HCT116 (cell line): ENCODE data around the gene GMNN. TPM values are rescaled to one million over a fixed set of nuclear protein-coding genes. Genes with fewer than 3 reads are reported as not detected.

Experiments used
- ATAC-seq: fragments of 200-7000 bp; cut with Tn5 transposase; 2 replicates; pipeline ENCODE4 v1.9.1; 2020; ENCODE audit warnings: mild to moderate bottlenecking, moderate library complexity
- BruUV-seq: library from RNA; stranded (reverse); fragments of 400-500 nt; replicated peaks from 2 replicates; lab custom pipeline; 2021; lab: Mats Ljungman, UMichigan
- CTCF ChIA-PET: fragments of 300-600 bp; sonication (Branson Sonifier 250); formaldehyde crosslinking; loops from one replicate; lab custom pipeline; 2021; ENCODE audit warnings: antibody characterized with exemption; lab: Charles Lee
- POLR2A ChIA-PET: fragments of 300-600, 350-600 bp; sonication (Branson Sonifier 250); formaldehyde crosslinking; loops from one replicate; lab custom pipeline; 2021; ENCODE audit warnings: antibody characterized with exemption; lab: Charles Lee
- RAD21 ChIA-PET, 2 experiments: fragments of 300-600 bp; sonication (Branson Sonifier 250); formaldehyde crosslinking; loops; one replicate each; lab custom pipeline; 2023; ENCODE audit warnings: low total read pairs in 2 of 2; ENCODE audit not compliant: uncharacterized antibody in 2 of 2, unreplicated experiment in 2 of 2, low non-redundant PET in 1 of 2; lab: Charles Lee
- DNase-seq: peaks from one replicate; pipeline ENCODE4 v3.0.0-alpha.2; 2010; ENCODE audit warnings: low read depth, low spot score
- H2AFZ ChIP-seq: fragments of 200-600 bp; shearing (Covaris generic), sonication (generic); 2 replicates; pipeline ENCODE4 v1.6.1; 2017; ENCODE audit warnings: low read depth, mixed run types, mixed read lengths, antibody characterized with exemption, low read length; ENCODE audit not compliant: poor library complexity, severe bottlenecking
- H3K27ac ChIP-seq: 2 replicates; pipeline ENCODE4 v1.5.1; 2012; ENCODE audit warnings: low read depth, low read length
- H3K27me3 ChIP-seq: fragments of 200-600 bp; sonication (generic); 2 replicates; pipeline ENCODE4 v1.6.1; 2016; ENCODE audit warnings: mixed run types, low read length, mixed read lengths; ENCODE audit not compliant: insufficient read depth
- H3K36me3 ChIP-seq, 2 experiments: fragments of 200-500 bp in 1 of 2; fragments of 200-600 bp in 1 of 2; sonication (Bioruptor generic) in 1 of 2; sonication (generic) in 1 of 2; 2 replicates each; pipeline versions ENCODE4 v1.5.1 to v1.6.1; 2014 to 2016; ENCODE audit warnings: low read length in 2 of 2, inconsistent platforms in 1 of 2, mixed read lengths in 1 of 2, mixed run types in 1 of 2; ENCODE audit not compliant: insufficient read depth in 2 of 2, control insufficient read depth in 1 of 2
- H3K4me1 ChIP-seq, 2 experiments: fragments of 200-600 bp in 1 of 2; sonication (generic) in 1 of 2; 2 replicates each; pipeline versions ENCODE4 v1.5.1 to v1.6.1; 2012 to 2017; ENCODE audit warnings: low read length in 2 of 2, inconsistent platforms in 1 of 2, mild to moderate bottlenecking in 1 of 2, mixed read lengths in 1 of 2, mixed run types in 1 of 2, moderate library complexity in 1 of 2; ENCODE audit not compliant: insufficient read depth in 2 of 2, control insufficient read depth in 1 of 2
- H3K4me2 ChIP-seq: fragments of 200-600 bp; sonication (generic); 2 replicates; pipeline ENCODE4 v1.6.1; 2017; ENCODE audit warnings: mixed run types, low read length, mixed read lengths
- H3K4me3 ChIP-seq, 2 experiments: fragments of 200-600 bp in 1 of 2; sonication (generic) in 1 of 2; replicated peaks in 1 of 2; 2 replicates each; pipeline ENCODE4 v1.5.1; 2011 to 2016; ENCODE audit warnings: low read length in 2 of 2, control low read depth in 1 of 2, low read depth in 1 of 2, mild to moderate bottlenecking in 1 of 2, mixed read lengths in 1 of 2, mixed run types in 1 of 2
- H3K79me2 ChIP-seq: fragments of 200-600 bp; sonication (generic); 2 replicates; pipeline ENCODE4 v1.6.1; 2017; ENCODE audit warnings: mild to moderate bottlenecking, mixed run types, low read length, moderate library complexity, mixed read lengths; ENCODE audit not compliant: insufficient read depth
- H3K9ac ChIP-seq: fragments of 200-600 bp; sonication (generic); 2 replicates; pipeline ENCODE4 v1.6.1; 2016; ENCODE audit warnings: low read length, mixed read lengths
- H3K9me2 ChIP-seq: fragments of 200-600 bp; sonication (generic), shearing (Covaris generic); 2 replicates; pipeline ENCODE4 v1.6.1; 2017; ENCODE audit warnings: mixed run types, mild to moderate bottlenecking, moderate library complexity; ENCODE audit not compliant: insufficient read depth
- H3K9me3 ChIP-seq, 2 experiments: fragments of 200-500 bp in 1 of 2; fragments of 200-600 bp in 1 of 2; sonication (Bioruptor generic) in 1 of 2; sonication (generic) in 1 of 2; 2 replicates each; pipeline ENCODE4 v1.6.1; 2014 to 2017; ENCODE audit warnings: low read length in 2 of 2, mixed read lengths in 2 of 2, inconsistent platforms in 1 of 2, low read depth in 1 of 2, mild to moderate bottlenecking in 1 of 2, mixed run types in 1 of 2, moderate library complexity in 1 of 2; ENCODE audit not compliant: control insufficient read depth in 1 of 2, insufficient read depth in 1 of 2
- H4K20me1 ChIP-seq: fragments of 200-600 bp; sonication (generic), shearing (Covaris generic); 2 replicates; pipeline ENCODE4 v1.6.1; 2017; ENCODE audit warnings: mixed run types, mild to moderate bottlenecking, moderate library complexity; ENCODE audit not compliant: insufficient read depth
- CBX3 ChIP-seq: IDR thresholded peaks from 2 replicates; pipeline ENCODE4 v1.6.1; 2012; ENCODE audit warnings: low read depth
- ELF1 ChIP-seq: IDR thresholded peaks from 2 replicates; pipeline ENCODE4 v1.6.1; 2012; ENCODE audit warnings: low read depth, borderline replicate concordance
- EZH2phosphoT487 ChIP-seq: fragments of 200-600 bp; IDR thresholded peaks from 2 replicates; pipeline ENCODE4 v1.6.1; 2018; ENCODE audit warnings: antibody characterized with exemption, borderline replicate concordance
- MAX ChIP-seq: IDR thresholded peaks from 2 replicates; pipeline ENCODE4 v1.6.1; 2012
- POLR2AphosphoS5 ChIP-seq: IDR thresholded peaks from 2 replicates; pipeline ENCODE4 v1.6.1; 2011; ENCODE audit warnings: mild to moderate bottlenecking, low read depth, low read length, moderate library complexity
- REST ChIP-seq: IDR thresholded peaks from 2 replicates; pipeline ENCODE4 v1.6.1; 2012; ENCODE audit warnings: low read depth
- SIN3A ChIP-seq: IDR thresholded peaks from 2 replicates; pipeline ENCODE4 v1.6.1; 2012; ENCODE audit warnings: low read depth
- YY1 ChIP-seq: IDR thresholded peaks from 2 replicates; pipeline ENCODE4 v1.6.1; 2011; ENCODE audit warnings: low read length, low read depth, moderate library complexity, mild to moderate bottlenecking; ENCODE audit not compliant: insufficient replicate concordance; ENCODE audit errors: extremely low read depth
- ZBTB33 ChIP-seq: IDR thresholded peaks from 2 replicates; pipeline ENCODE4 v1.6.1; 2011; ENCODE audit warnings: mild to moderate bottlenecking, low read length, moderate library complexity; ENCODE audit not compliant: insufficient replicate concordance; ENCODE audit errors: extremely low read depth
- ZFX ChIP-seq: fragments of 450-650 bp; IDR thresholded peaks from 2 replicates; pipeline ENCODE4 v1.6.1; 2017
- ZNF274 ChIP-seq: fragments of 200-500 bp; sonication (Bioruptor generic); IDR thresholded peaks from 2 replicates; pipeline ENCODE4 v1.6.1; 2014; ENCODE audit warnings: mild to moderate bottlenecking, low read depth, low read length, inconsistent platforms
- intact Hi-C: fragments of 100-400 bp; cut with micrococcal nuclease; formaldehyde crosslinking; loops from 2 replicates; pipeline ENCODE4 v1.10.0; 2022
- total RNA-seq: library from RNA; stranded (reverse); gene quantifications from one replicate; pipeline ENCODE4 v1.2.1, GENCODE V29; 2021; ENCODE audit not compliant: unreplicated experiment

GMNN gene
- total RNA-seq, 1 experiment from 2014 or later = 54.9 TPM

- DNase-seq (no peak), ATAC-seq (no peak)
- Histone ChIP-seq H3K9me2 (no peaks in the 10 kb centered on the region), H3K9me3 (no peaks in the 10 kb centered on the region), H3K9ac (no peak overlapping the region), H2AFZ (no peak overlapping the region), H3K4me2 (no peak overlapping the region), H3K27ac (no peak overlapping the region), H3K36me3 (no peaks in the 10 kb centered on the region), H3K4me3 (no peak overlapping the region), H4K20me1 (no peaks in the 10 kb centered on the region), H3K79me2 (no peaks in the 10 kb centered on the region), H3K4me1 (no peaks in the 10 kb centered on the region), H3K27me3 (no peaks in the 10 kb centered on the region)
- RAD21 ChIA-PET = no interaction called here
- intact Hi-C loops = no loop called here
- CTCF ChIA-PET = interaction anchor here (1.8 kb wide), 1 partner anchor 12 kb away, joined by 3 read pairs; no protein-coding TSS in a partner anchor
- BruUV-seq = no TSS peak
- TF ChIP-seq REST = no peak
- POLR2A ChIA-PET = no interaction called here
These were observed 48.4 kb downstream of the GMNN start for GRCh38 chr6:24823185-24823584.

GRCh38 chr6:24824142-24824938, 49.6 kb downstream of the GMNN start:
- POLR2A ChIA-PET = no interaction called here
- TF ChIP-seq SIN3A = no peak
- TF ChIP-seq CBX3 = no peak
- no peak for TF ChIP-seq POLR2AphosphoS5
- no peak for TF ChIP-seq EZH2phosphoT487
- no peak for TF ChIP-seq ZBTB33
- no peak for TF ChIP-seq YY1
- TF ChIP-seq ZFX = no peak
- no peak for TF ChIP-seq MAX
- TF ChIP-seq ZNF274 = no peak
- no peak for TF ChIP-seq ELF1

More at GRCh38 chr6:24824142-24824938, 49.6 kb downstream of the GMNN start:
- H3K9me3 ChIP-seq = no peaks in the 10 kb centered on the region
- H2AFZ ChIP-seq = no peak overlapping the region
- DNase-seq (no peak), ATAC-seq (no peak)
- H3K4me3 ChIP-seq = no peak overlapping the region
- H3K27me3 ChIP-seq = no peaks in the 10 kb centered on the region
- no peaks in the 10 kb centered on the region for H4K20me1 ChIP-seq
- H3K36me3 ChIP-seq = no peaks in the 10 kb centered on the region
- ChIA-PET CTCF (interaction anchor here (1.8 kb wide), 1 partner anchor 11 kb away, joined by 3 read pairs; no protein-coding TSS in a partner anchor), RAD21 (no interaction called here)
- no TSS peak for BruUV-seq
- H3K4me2 ChIP-seq = no peak overlapping the region
- H3K4me1 ChIP-seq = no peaks in the 10 kb centered on the region
- intact Hi-C loops = no loop called here
- H3K27ac ChIP-seq = no peak overlapping the region
- H3K9me2 ChIP-seq = no peaks in the 10 kb centered on the region
- H3K79me2 ChIP-seq = no peaks in the 10 kb centered on the region
- no peak overlapping the region for H3K9ac ChIP-seq
